Activated naive CD4-positive, alpha-beta T cell (primary cell): ENCODE measurements around the gene RTL5.

Experiments
- DNase-seq, 4 experiments: peaks; one replicate each; lab custom pipeline; 2025; lab: John Stamatoyannopoulos, UW

Gene RTL5

GRCh38 chrX:72108666-72109065 lies 23.0 kb downstream of the RTL5 start:
- DNase-seq, result no peak

GRCh38 chrX:72107841-72108595 lies 23.7 kb downstream of the RTL5 start:
- DNase-seq, result no peak

DNA sequence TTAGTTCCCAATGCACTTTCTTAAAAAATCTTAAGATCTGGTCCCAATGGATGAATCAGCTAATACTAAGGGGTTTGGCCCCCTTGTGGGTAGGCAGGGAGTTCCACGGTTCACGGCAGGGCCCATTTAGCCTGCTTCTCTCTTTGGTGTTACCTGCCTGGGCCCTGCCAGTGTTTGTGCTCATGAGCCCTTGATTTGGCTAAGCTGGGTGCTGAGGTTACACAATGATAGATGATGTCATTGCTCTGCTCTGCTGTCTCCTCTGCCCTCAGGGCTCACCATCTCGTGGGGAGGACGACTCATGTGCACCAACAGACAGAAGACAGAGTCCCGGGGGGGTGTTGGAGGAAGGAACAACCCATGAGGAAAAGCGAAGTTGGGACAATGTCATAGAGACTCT lies 24.4 kb downstream of the RTL5 start:
- no peak for DNase-seq

- DNase-seq, result no peak
Measured at GRCh38 chrX:72105436-72105835, 26.3 kb downstream of the RTL5 start.

DNA sequence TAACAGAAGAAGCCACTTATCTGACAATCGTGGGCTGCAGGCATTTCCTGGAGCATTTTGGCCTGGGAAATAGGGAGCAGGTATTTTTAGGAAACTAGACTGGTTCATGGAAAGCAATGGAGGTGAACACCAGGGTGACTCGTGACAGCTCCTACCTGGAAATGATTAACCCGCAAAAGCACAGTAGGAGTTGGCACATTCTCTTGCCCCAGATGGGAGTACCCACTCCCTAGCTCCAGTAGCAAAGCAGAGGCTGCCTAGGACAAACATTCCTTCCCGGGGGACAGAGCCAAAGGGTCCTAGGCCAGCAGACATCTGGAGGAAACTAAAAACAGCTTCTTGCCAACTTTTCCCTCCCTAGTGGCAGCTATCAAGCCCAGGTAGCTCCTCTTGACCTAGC lies 29.0 kb downstream of the RTL5 start:
- no peak for DNase-seq

DNA sequence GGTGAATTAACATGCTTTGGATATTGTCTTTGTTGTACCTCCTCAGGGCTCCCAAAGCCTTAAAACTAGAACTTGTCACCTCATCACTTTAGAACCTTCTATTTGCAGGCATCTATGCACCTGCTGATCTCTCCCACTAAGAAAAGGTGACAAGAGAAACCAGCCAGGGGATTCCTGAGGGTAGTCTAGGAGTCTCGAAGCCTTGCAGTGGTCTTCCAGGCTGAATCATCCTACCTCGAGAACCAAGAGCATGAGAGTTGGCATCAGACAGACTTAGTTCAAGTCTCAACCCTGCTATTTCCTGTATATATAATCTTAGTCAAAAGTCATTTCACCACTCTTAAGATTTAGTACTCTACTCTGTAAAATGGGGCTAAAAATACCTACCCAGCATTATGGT lies 29.6 kb downstream of the RTL5 start:
- no peak for DNase-seq

- DNase-seq, result no peak
Measured at GRCh38 chrX:72101597-72102037, 30.1 kb downstream of the RTL5 start.

DNA sequence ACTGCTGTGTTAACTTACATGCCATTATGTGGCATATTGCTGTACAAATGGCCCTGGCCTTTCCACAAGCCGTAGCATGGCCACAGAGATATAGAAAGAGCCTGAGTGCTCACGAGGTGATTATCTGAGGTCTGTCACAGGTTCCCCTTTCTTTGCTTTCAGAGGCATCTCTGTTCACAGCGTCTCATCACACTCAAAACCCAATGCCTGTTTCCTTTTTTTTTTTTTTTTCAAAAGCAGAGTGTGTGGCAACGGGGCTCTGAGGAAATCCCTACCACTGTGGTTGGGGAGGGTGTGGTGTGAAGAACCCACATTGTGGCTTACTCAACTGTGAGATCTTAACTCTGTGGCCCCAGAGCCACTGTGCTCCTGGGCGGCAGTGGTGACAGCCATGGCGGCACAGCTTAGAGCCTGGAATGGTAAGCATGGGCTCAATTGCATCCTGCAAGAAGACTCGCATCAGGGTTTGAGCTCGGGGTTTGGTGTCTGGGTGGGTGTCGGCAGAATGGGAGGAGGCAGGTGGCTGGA lies 30.8 kb downstream of the RTL5 start:
- DNase-seq, result peak in 3 of 4 experiments; percentile 1 to 19 (median 1)

GRCh38 chrX:72100051-72100755 lies 31.5 kb downstream of the RTL5 start:
- DNase-seq, result no peak

- DNase-seq, result no peak
Measured at GRCh38 chrX:72097098-72097497, 34.6 kb downstream of the RTL5 start.

DNA sequence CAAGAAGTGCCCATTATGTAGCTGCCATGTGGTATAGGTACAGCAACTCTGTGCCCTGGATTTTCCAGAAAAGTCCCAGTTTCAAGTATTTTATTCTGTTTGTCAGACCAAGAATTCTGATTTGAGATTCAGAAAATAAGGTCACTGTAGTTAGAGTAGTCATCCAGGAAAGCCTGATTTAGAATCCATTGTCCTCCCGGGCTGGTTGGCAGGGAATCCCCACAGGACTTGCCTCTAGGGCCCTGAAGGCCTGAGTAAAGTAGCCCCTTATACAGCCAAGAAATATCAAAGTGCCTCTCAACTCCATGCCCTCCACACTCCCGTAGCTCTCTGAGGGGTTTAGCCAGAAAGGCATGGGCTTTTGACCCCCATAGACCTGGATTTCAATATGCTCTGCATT lies 36.3 kb downstream of the RTL5 start:
- DNase-seq, result no peak

- DNase-seq, result peak in 2 of 4 experiments; percentile 1 to 4
Measured at GRCh38 chrX:72094894-72095293, 36.8 kb downstream of the RTL5 start.

GRCh38 chrX:72089254-72089653 lies 42.5 kb downstream of the RTL5 start:
- no peak for DNase-seq

DNA sequence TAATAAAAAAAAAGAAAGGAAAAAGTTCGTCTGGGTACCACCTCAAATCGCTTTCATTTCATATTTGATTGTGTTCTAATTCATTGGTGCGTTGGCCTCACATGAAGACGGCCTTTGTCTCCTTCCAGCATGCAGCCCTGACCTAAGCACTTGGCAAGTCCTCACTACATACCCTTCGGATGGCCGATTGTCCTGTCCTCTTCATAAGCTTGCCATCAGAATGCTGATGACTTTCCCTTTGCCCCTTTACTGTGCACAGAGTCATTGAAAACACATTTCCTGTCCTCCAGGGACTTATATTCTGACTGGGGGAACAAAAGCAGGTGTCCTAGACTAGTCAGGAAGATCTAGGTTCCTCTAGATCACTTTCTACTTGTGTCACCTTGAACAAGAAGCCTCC lies 43.0 kb downstream of the RTL5 start:
- no peak for DNase-seq

DNA sequence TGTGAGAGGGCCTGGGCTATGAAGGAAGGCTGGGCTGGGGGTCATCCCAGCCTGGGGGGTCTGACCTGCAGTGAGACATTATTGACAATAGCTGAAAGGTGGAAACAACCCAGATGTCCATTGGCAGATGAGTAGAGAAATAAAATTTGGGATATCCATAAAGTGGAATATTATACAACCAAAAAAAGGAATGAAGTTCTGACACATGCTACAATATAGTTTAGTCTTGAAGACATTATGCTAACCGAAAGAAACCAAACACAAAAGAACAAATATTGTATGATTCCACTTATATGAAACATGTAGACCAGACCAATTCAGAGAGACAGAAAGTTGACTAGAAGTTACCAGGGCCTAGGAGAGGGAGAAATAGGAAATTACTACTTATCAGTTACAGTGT lies 44.7 kb downstream of the RTL5 start:
- no peak for DNase-seq

DNA sequence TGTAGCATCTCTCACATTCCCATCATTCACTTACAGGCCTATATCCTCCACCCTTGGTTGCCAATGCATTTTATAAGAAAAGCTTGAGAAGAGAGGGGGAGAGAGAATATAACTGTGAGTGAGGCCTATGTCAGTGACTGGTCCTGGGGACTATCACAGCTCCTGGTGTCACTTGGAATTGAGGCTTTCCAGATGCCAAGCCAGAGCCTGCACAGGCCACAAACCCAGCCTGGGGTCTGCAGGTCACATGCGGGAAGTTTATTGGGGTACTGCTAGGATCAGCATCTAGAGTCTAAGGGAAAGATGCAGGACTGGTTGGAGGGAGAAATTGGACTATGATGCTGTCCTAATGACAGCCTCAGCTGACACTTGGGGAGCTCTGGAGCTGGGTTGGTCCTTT lies 47.6 kb downstream of the RTL5 start:
- DNase-seq, result no peak

DNA sequence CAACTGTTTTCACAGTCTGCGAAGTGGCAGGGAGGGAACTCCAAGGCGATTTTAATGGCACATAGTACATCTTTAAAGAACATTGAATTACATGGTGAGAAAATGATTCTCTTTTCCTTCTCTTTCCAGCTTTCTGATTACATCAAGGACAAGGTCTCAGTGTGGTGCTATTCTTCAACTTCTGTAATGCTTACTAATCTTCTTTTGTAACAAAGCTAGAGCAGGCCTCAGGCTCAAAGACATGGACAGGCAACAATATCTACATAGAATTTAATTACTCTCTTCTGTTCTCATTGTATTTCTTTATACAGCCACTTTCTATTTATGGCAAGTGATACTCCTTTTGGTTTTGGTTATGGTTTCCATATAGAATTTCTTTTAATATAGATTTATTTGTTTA lies 48.4 kb downstream of the RTL5 start:
- DNase-seq, result no peak

GRCh38 chrX:72081605-72082320 lies 50.0 kb downstream of the RTL5 start:
- DNase-seq, result no peak

- DNase-seq, result no peak
Measured at GRCh38 chrX:72080800-72081199, 50.9 kb downstream of the RTL5 start.

DNA sequence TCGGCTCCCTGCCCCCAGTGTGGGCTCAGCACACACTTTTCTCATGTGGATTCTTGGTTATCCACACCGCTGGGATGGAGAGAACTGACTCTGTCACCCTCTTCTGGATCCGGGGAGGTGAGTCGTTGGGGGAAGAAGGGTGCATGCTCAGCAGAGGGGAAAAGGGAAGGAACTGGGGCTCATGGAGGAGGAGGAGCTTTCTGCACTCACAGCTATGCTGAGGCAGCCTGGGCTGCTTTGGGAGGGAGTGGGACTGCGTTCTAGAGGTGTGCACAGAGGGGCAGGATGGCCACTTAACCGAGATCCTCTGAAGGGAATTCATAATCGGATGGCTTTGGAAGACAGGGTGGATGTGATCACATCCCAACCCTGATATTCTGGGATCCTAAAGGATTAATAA lies 51.6 kb downstream of the RTL5 start:
- DNase-seq, result no peak

DNA sequence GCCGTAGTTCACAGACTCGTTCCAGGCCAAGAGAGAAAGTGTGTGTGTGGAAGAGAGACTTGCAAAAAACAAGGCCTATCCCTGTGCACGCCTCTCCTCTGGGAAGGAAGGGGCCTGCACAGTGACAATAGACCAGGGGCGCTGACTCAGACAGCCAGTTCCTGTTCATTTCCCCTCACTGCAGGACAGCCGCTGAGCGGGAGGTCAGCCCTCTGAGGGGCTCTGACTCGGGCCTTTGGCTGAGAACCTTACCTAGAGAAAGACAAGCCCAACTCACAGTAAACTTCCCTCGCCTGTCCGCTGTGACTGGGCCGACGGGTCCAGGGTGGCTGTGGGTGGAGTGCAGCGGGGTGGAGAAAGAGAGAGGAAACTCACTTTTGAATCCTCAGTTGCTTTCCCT lies 52.1 kb downstream of the RTL5 start:
- DNase-seq, result no peak

DNA sequence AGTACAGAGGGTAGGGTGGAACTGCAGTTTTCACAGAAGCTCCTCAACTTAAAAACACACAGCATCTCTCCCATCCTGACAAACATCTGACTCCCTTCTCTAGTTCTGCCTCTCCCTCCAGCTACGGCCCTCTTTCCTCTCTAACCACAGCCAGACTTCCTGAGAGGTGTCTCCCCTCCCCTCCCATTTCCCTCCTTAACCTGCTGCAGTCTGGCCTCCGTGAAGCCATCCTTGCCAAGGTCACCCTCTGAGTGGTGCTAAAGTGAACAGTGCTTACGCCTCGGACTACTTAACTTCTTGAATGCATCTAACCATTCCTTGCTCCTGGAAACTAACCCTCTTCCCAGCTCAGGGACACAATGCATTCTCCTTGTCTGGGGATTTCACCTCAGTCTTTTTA lies 53.3 kb downstream of the RTL5 start:
- no peak for DNase-seq
